AG04450 (cell line): ENCODE measurements around the gene ZNF783. TPM values are rescaled to one million over a fixed set of nuclear protein-coding genes. Genes with fewer than 3 reads are reported as not detected.
"Not testable (repeated sequence)": the region's sequence is repeated elsewhere in the genome, so short reads cannot be mapped to it uniquely, and the experiment has no call there.

Experiments
- CTCF ChIA-PET: fragments of 300-600, 350-600 bp; formaldehyde crosslinking; extraction: SDS; loops from one replicate; lab custom pipeline; 2022; ENCODE audit warnings: antibody characterized with exemption, inconsistent platforms; lab: Charles Lee
- POLR2A ChIA-PET: fragments of 350-600 bp; formaldehyde crosslinking; extraction: SDS; loops from one replicate; lab custom pipeline; 2021; ENCODE audit warnings: antibody characterized with exemption, inconsistent platforms; lab: Yijun Ruan, JAX
- DNase-seq: peaks from one replicate; pipeline ENCODE4 v3.0.0-alpha.2; 2011; ENCODE audit warnings: low read depth, low spot score
- H3K27ac ChIP-seq: one replicate; pipeline ENCODE4 v1.5.1; 2012; ENCODE audit warnings: low read depth, low read length, control low read depth
- H3K27me3 ChIP-seq: one replicate; pipeline ENCODE4 v1.6.0; 2012; ENCODE audit warnings: low read length; ENCODE audit not compliant: control insufficient read depth, insufficient read depth
- H3K4me3 ChIP-seq: 2 replicates; pipeline ENCODE4 v1.5.1; 2011; ENCODE audit warnings: mild to moderate bottlenecking, low read depth, low read length, control low read depth
- H3K9me3 ChIP-seq: 2 replicates; pipeline ENCODE4 v1.5.1; 2012; ENCODE audit warnings: low read length; ENCODE audit not compliant: control insufficient read depth, insufficient read depth
- CTCF ChIP-seq: IDR thresholded peaks from 2 replicates; pipeline ENCODE4 v1.5.1; 2011; ENCODE audit warnings: low read depth, low read length, control low read depth, inconsistent platforms
- polyA plus RNA-seq: library from polyadenylated mRNA; depleted of rRNA; stranded (reverse); fragments of >200 nt; gene quantifications from 2 replicates; pipeline ENCODE4 v1.2.3, GENCODE V29; 2011

The ZNF783 gene
- polyA plus RNA-seq, 1 experiment, result 5.2 TPM

- ChIA-PET CTCF (interaction anchor here (0.6 to 1.1 kb wide), 3 partner anchors 23 to 103 kb away, joined by 3 read pairs; partner anchors contain the start of genes ZNF425 and ZNF783), POLR2A (interaction anchor here (1.5 kb wide), 1 partner anchor 34 kb away, joined by 4 read pairs; the partner anchor contains the start of gene ZNF282)
- no peak for TF ChIP-seq CTCF
- H3K27ac ChIP-seq, result no peak overlapping the region
- H3K9me3 ChIP-seq, result peaks cover 13% of the 10 kb centered on the region; the same call in 1 of the 2 replicates
- no peak for DNase-seq
- no peaks in the 10 kb centered on the region for H3K27me3 ChIP-seq
- no peak overlapping the region for H3K4me3 ChIP-seq
These were observed 32.5 kb upstream of the ZNF783 start for GRCh38 chr7:149229526-149229925.

GRCh38 chr7:149232362-149232761 lies 29.6 kb upstream of the ZNF783 start:
- no peaks in the 10 kb centered on the region; the same call in 1 of the 2 replicates for H3K9me3 ChIP-seq
- no peak overlapping the region for H3K4me3 ChIP-seq
- ChIA-PET POLR2A (no interaction called here), CTCF (interaction anchor here (1.1 to 1.3 kb wide), 2 partner anchors 9 to 29 kb away, joined by 4 to 7 read pairs; no protein-coding TSS in a partner anchor)
- H3K27me3 ChIP-seq, result no peaks in the 10 kb centered on the region
- peak overlapping the region; percentile 96 for H3K27ac ChIP-seq
- DNase-seq, result no peak
- no peak for TF ChIP-seq CTCF

- not testable (repeated sequence) for H3K27me3 ChIP-seq, H3K9me3 ChIP-seq, H3K4me3 ChIP-seq
- peak; percentile 68 for DNase-seq
- CTCF ChIA-PET, result interaction anchor here (1.0 kb wide), 1 partner anchor 14 kb away, joined by 3 read pairs; no protein-coding TSS in a partner anchor
- peak overlapping the region; percentile 96 for H3K27ac ChIP-seq
- POLR2A ChIA-PET, result interaction anchor here (0.5 to 1.6 kb wide), 4 partner anchors 28 to 476 kb away, joined by 3 to 12 read pairs (median 4); partner anchors contain the start of genes ZNF282 and ZNF783
These were observed 28.3 kb upstream of the ZNF783 start for GRCh38 chr7:149233655-149234204.

- H3K9me3 ChIP-seq, result no peaks in the 10 kb centered on the region; the same call in 1 of the 2 replicates
- no peak for DNase-seq
- H3K4me3 ChIP-seq, result no peak overlapping the region
- no peaks in the 10 kb centered on the region for H3K27me3 ChIP-seq
- ChIA-PET CTCF (no interaction called here), POLR2A (no interaction called here)
- no peak for TF ChIP-seq CTCF
- no peak overlapping the region for H3K27ac ChIP-seq
These were observed 24.5 kb upstream of the ZNF783 start for GRCh38 chr7:149237502-149237901.

- no peak for TF ChIP-seq CTCF
- CTCF ChIA-PET, result no interaction called here
- Histone ChIP-seq H3K4me3 (no peak overlapping the region), H3K27ac (no peak overlapping the region), H3K27me3 (no peaks in the 10 kb centered on the region), H3K9me3 (peaks cover 2% of the 10 kb centered on the region)
- POLR2A ChIA-PET, result no interaction called here
- DNase-seq, result no peak
These were observed 23.9 kb upstream of the ZNF783 start for GRCh38 chr7:149238051-149238450.
